Central memory CD4-positive, alpha-beta T cell (primary cell): Measurements from ENCODE around the gene RPL10L.

Source experiments
- DNase-seq: peaks from one replicate; pipeline ENCODE4 v3.0.0; 2022
- total RNA-seq, 3 experiments: gene quantifications; one replicate each; lab custom pipeline; 2026; lab: John Stamatoyannopoulos, UW

The RPL10L gene
- 0 to 0.05 (median 0) reads per million in 3 experiments for total RNA-seq

GRCh38 chr14:46651526-46652144, at the start of gene RPL10L:
Gene RPL10L (minus strand): TSS chr14:46651781. CDS start chr14:46651736, 45 bp downstream.
- no peak for DNase-seq

- DNase-seq: no peak
Observed at GRCh38 chr14:46691819-46692218, 40.2 kb upstream of the RPL10L start.

- DNase-seq: no peak
Observed at GRCh38 chr14:46686652-46687051, 35.1 kb upstream of the RPL10L start.

- no peak for DNase-seq
Observed at GRCh38 chr14:46672128-46672527, 20.5 kb upstream of the RPL10L start.

- no peak for DNase-seq
Observed at GRCh38 chr14:46663382-46663781, 11.8 kb upstream of the RPL10L start.

GRCh38 chr14:46661728-46662127, 10.1 kb upstream of the RPL10L start:
- DNase-seq: no peak

GRCh38 chr14:46653031-46653755, 1.6 kb upstream of the RPL10L start:
- no peak for DNase-seq

GRCh38 chr14:46646796-46647195, 4.8 kb downstream of the RPL10L start:
- DNase-seq: no peak

GRCh38 chr14:46626876-46627275, 24.7 kb downstream of the RPL10L start:
- DNase-seq: no peak
